ENCODE results near the gene ST7L. TPM values are rescaled to one million over a fixed set of nuclear protein-coding genes. Genes with fewer than 3 reads are reported as not detected.

ST7L gene
- total and polyA plus RNA-seq, 3 donors from 2014 or later = 59.1 to 125 (median 97.2) TPM

DNA sequence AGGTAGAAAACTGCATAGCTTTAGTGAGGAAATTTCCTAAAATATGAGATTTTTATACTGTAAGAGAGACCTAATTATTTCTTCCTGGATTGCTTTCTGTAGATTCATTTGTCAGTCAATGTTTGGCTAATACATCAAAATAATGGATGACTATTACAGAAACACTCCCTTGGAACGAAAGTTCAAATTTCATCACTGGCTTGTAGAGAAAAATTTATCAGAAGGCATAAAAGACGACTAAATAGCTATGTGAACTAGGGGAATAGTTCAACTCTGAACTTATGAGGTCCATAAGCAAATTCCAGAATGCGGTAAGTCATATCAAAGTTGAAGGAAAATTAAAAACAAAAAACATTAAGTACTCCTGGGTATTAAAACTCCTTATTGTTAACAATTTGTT, 74.2 kb downstream of the ST7L start:
- no peaks in the 10 kb centered on the region for H3K27me3 ChIP-seq
- H3K4me3 ChIP-seq = no peak overlapping the region
- H3K36me3 ChIP-seq (ENCODE audit: low read depth, missing control alignments) = no peaks in the 10 kb centered on the region
- H3K9me3 ChIP-seq = no peaks in the 10 kb centered on the region
- WGBS, 2 donors = 70 to 73% methylated on average over 3 of the region's 3 CpGs
- intact Hi-C loops (cut with DNase I; ENCODE audit: low total_unique reads) = no loop called here
- no peaks in the 10 kb centered on the region for H3K4me1 ChIP-seq
- no peak for DNase-seq
- H3K27ac ChIP-seq = no peak overlapping the region
- no peak for TF ChIP-seq POLR2A (IDR thresholded peaks at IDR 0.05)
- TF ChIP-seq CTCF (IDR thresholded peaks at IDR 0.05) = no peak

DNA sequence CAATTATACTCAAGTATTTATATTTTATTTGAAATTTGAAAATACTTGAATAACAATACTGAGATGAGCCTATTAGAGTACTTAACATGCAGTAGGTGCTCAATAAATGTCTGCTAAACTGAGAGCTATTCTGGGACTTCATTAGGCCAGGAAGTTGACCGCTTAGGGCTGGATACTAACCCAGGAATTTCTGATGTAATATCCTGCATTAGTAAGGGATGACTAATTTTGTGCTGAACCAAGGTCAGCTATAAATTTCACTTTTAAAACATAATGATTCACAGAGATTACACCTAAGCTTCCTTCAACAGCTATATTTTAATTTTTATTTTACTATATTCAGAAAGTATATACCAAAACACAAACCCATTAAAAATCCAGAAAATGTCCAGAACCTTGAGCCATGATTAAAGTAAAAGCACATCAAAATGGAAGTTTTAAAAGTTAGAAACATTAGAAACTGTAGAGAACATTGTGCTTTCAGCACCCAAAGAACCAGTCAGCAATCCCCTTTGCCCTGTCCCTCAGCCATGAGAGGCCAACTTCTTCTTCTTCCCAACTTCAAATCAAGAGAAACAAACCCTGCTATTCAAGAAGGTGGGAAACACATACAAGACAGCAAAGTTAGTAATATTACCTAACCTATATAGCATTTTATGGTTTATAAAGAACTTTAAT, 74.8 kb downstream of the ST7L start:
- Histone ChIP-seq H3K9me3 (no peaks in the 10 kb centered on the region), H3K4me1 (no peaks in the 10 kb centered on the region), H3K4me3 (no peak overlapping the region), H3K27ac (no peak overlapping the region), H3K36me3 (ENCODE audit: low read depth, missing control alignments) (no peaks in the 10 kb centered on the region), H3K27me3 (no peaks in the 10 kb centered on the region)
- TF ChIP-seq POLR2A (IDR thresholded peaks at IDR 0.05) = no peak
- TF ChIP-seq CTCF (IDR thresholded peaks at IDR 0.05) = no peak
- intact Hi-C loops (cut with DNase I; ENCODE audit: low total_unique reads) = no loop called here
- no peak for DNase-seq
- 73 to 75% methylated on average over 1 of the region's 1 CpG for WGBS, 2 donors

GRCh38 chr1:112542206-112542973, 76.6 kb downstream of the ST7L start:
- no peaks in the 10 kb centered on the region for H3K4me1 ChIP-seq
- DNase-seq = no peak
- TF ChIP-seq POLR2A (IDR thresholded peaks at IDR 0.05) (no peak), CTCF (IDR thresholded peaks at IDR 0.05) (no peak)
- 88 to 98% methylated on average over 9 of the region's 9 CpGs for WGBS, 2 donors
- H3K27me3 ChIP-seq = no peaks in the 10 kb centered on the region
- H3K36me3 ChIP-seq (ENCODE audit: low read depth, missing control alignments) = no peaks in the 10 kb centered on the region
- H3K9me3 ChIP-seq = no peaks in the 10 kb centered on the region
- H3K27ac ChIP-seq = no peak overlapping the region
- no peak overlapping the region for H3K4me3 ChIP-seq
- intact Hi-C loops (cut with DNase I; ENCODE audit: low total_unique reads) = no loop called here

DNA sequence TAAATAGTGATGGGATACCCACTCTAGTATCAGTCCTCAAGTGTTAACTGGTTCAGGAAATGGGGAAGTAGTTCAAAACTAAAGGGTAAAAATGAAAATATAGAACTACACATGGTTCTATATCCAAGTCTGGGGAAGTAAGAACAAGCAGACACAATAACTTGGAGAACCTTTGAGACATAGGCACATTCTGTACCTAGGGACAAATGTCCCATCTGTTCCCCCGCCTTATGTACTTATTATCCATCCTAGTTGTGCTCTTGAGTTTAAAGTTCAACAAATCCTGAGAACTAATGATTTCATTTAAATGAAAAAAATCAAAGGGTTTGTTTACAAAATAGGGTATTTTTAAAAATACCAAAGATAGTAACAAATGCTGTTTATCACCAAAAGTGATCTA, 77.6 kb downstream of the ST7L start:
- 50 to 55% methylated on average over 1 of the region's 1 CpG for WGBS, 2 donors
- no peak for TF ChIP-seq POLR2A (IDR thresholded peaks at IDR 0.05)
- Histone ChIP-seq H3K4me3 (no peak overlapping the region), H3K27ac (no peak overlapping the region), H3K4me1 (peaks cover 3% of the 10 kb centered on the region), H3K27me3 (no peaks in the 10 kb centered on the region), H3K9me3 (no peaks in the 10 kb centered on the region), H3K36me3 (ENCODE audit: low read depth, missing control alignments) (no peaks in the 10 kb centered on the region)
- intact Hi-C loops (cut with DNase I; ENCODE audit: low total_unique reads) = no loop called here
- DNase-seq = no peak

DNA sequence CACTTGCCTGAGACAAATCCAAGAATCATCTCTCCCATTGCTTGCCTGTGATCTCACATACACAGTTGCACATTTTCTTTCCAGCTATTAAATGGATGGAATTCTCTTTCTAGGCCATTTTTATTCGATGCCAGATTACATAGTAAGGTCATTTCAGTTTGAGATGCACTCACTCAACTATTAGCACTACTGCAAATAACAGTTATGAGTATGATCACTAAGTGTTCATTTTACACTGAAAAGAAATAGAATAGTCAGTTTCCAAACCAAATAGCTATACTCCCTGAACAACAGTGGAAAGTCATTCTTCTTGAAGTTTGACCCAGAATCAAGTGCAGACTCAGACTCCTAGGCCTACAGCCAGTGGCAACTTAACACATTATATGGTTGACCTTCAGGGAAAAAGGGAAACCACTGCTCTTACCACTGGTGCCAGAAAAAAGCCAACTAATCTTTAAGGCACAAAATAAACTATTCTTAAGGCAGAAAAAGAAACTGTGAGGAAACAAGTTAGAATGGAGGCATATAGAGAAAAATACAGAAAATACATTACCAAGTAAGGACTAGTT, 78.6 kb downstream of the ST7L start:
- Histone ChIP-seq H3K4me1 (peaks cover 3% of the 10 kb centered on the region), H3K27me3 (no peaks in the 10 kb centered on the region), H3K36me3 (ENCODE audit: low read depth, missing control alignments) (no peaks in the 10 kb centered on the region), H3K27ac (no peak overlapping the region), H3K4me3 (no peak overlapping the region), H3K9me3 (no peaks in the 10 kb centered on the region)
- 0 to 52% methylated on average over 1 of the region's 1 CpG for WGBS, 2 donors
- no peak for DNase-seq
- intact Hi-C loops (cut with DNase I; ENCODE audit: low total_unique reads) = no loop called here
- no peak for TF ChIP-seq CTCF (IDR thresholded peaks at IDR 0.05)

All from testis (tissue), 3 donors.